Fibroblast of pulmonary artery (primary cell): ENCODE data around the gene FHIT.

Experiments used
- DNase-seq: peaks from one replicate; pipeline ENCODE4 v3.0.0-alpha.2; 2010; ENCODE audit warnings: low read depth
- H3K4me3 ChIP-seq: replicated peaks from 2 replicates; pipeline ENCODE4 v1.5.1; 2011; ENCODE audit warnings: low read depth, mild to moderate bottlenecking, control low read depth, low read length, moderate library complexity
- TF ChIP-seq, protein P1 (sequence below): IDR thresholded peaks from 2 replicates; pipeline ENCODE4 v1.5.1; 2011; ENCODE audit warnings: mild to moderate bottlenecking, control low read depth, low read length, inconsistent platforms; ENCODE audit errors: missing control alignments

Gene FHIT

DNA sequence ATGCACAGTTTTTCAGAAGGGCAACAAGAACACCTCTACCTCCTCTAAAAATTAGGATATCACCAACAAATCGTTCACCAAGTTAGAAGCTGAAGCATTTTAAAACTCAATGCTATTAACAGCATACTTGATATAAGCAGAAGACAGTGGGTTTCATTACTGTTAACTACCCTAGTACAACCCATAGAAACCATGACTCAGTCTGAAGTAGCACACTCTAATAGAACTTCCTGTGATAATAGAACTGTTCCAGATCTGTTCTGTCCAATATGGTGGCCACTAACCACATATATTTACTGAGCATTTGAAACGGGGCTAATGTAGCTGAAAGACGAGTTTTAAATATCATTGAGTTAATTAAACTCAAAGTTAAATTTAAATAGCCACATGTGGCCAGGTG, 1075.6 kb downstream of the FHIT start:
- TF ChIP-seq, protein P1, sequence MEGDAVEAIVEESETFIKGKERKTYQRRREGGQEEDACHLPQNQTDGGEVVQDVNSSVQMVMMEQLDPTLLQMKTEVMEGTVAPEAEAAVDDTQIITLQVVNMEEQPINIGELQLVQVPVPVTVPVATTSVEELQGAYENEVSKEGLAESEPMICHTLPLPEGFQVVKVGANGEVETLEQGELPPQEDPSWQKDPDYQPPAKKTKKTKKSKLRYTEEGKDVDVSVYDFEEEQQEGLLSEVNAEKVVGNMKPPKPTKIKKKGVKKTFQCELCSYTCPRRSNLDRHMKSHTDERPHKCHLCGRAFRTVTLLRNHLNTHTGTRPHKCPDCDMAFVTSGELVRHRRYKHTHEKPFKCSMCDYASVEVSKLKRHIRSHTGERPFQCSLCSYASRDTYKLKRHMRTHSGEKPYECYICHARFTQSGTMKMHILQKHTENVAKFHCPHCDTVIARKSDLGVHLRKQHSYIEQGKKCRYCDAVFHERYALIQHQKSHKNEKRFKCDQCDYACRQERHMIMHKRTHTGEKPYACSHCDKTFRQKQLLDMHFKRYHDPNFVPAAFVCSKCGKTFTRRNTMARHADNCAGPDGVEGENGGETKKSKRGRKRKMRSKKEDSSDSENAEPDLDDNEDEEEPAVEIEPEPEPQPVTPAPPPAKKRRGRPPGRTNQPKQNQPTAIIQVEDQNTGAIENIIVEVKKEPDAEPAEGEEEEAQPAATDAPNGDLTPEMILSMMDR: no peak
- no peak overlapping the region for H3K4me3 ChIP-seq
- DNase-seq: no peak

DNA sequence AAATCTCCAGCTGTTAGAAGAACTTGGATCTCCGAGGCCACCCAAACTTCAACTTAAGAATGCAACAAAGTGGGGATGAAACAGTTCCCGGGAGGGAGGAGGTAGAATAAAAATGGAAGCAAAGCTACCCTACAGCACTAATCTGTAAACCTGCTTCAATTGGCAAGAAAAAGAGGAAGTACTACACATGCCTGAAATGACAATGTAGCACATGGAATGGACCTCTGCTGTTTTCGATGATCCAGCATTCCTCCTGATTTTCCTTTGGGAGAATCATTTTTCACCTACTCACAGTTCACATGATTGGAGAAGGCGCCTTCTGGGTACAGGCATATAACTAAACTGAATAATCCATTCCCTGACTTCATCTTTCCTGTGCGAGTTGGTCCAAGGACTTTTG, 1081.5 kb downstream of the FHIT start:
- DNase-seq: no peak
- TF ChIP-seq, protein P1: no peak
- H3K4me3 ChIP-seq: no peak overlapping the region

DNA sequence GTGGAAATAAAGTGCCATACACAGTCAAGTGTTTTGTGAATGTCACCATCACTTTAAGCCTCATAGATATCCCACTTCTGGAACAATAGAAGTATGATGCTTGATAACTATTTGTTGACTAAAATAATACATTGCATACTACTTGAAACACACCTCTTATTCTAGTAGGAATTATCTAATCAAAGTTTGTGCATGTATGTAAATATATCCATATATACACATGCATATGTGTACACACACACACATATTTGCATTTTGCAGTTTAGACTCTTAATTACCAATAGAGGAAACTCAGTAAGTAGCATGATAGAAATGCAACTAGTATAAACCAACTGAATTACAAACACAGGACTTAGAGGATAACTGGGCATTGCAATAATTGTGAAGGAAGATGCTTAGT, 1084.1 kb downstream of the FHIT start:
- DNase-seq: no peak
- no peak overlapping the region for H3K4me3 ChIP-seq
- TF ChIP-seq, protein P1: no peak

DNA sequence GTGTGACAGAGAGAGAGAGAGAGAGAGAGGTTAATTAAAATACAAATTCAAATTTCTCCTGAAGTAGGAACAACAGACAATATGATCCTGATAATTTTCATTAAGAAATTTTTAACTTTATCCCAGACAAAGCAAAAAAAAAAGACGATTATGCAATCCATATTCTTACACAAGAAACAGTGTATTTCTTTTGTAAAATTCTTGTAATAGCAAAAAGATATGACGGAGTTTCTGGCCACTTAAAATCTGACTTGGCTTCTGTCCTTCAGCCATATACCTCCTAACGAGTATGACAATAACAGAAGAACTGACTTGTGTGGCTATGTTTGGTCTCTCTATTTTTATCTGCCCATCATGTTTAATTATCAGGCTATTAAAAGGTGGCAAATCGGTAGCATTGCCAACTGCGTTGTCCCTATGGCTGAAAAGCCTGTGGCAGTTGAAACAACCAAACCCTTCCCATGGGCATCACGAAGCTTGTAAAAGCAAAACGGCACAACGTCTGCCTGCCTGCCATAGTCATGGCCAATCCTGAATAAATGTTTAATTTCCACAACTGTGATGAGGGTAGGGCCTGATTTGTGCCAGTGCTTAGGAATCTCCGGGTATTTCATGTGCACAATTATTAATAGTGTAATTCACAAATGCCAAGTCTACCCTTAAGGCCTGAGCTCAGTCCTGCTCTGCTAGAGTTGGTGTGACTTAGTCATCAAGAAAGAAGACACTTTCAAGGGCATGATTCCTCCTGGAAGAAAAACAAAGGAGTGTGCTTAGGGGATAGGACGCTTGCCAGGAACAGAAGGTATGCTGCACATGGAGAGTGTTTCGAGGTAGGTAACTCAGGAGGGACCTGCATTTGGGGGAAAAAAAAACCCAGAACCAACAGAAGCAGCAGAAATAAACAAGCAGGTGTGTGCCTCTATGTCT, 1090.2 kb downstream of the FHIT start:
- TF ChIP-seq, protein P1: no peak
- DNase-seq: no peak
- no peak overlapping the region for H3K4me3 ChIP-seq

DNA sequence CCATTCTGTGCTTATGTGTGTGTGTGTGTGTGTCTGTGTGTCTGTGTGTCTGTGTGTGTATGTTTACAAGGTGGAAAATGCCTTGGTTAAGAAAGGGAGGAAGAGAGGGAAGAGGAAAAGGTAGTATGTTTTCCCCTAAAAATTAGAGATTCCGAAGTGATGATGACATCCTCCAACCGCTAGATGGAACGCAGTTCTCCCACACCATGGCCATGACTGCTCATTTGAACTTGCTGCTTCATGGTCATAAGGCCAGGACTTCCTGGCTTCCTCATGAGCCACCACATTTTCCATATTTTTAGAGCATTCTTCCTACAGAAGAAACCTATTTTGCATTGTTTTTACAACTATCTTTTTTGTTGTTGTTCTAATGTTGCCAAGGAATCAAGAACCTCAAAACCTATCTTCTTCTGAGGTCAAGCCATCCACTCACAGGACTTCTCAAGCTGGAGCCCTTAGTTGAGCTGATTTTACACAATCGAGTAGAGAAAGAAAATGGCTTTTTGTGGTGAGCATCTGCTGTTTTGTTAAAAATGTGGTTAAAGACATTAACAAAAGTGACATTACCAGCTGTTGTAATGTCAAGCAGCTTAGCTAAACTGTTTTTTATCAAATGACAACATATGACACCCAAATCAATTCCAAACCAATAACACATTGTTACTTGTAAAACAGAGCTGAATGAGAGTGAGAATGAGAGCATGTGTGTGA, 1091.0 kb downstream of the FHIT start:
- TF ChIP-seq, protein P1: no peak
- DNase-seq: no peak

DNA sequence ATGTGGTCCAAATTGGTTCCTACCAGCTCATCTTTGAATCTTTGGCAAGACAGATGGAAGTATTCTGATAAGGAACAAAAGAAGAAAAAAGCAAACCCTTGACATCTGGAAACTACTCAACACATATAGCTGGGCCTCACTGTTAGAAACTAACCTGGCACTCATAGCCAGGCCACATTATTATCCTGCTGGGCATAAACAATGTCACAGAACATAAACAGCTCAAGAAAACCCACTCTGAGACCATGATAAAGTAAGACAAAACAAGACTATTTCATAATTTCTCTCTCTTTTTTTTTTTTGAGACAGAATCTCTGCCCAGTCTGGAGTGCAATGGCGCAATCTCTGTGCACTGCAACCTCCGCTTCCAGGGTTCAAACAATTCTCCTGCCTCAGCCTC, 1093.2 kb downstream of the FHIT start:
- no peak for DNase-seq
- H3K4me3 ChIP-seq: no peak overlapping the region
- TF ChIP-seq, protein P1: no peak

More for the DNA sequence above, 1091.0 kb downstream of the FHIT start:
- H3K4me3 ChIP-seq: no peak overlapping the region

DNA sequence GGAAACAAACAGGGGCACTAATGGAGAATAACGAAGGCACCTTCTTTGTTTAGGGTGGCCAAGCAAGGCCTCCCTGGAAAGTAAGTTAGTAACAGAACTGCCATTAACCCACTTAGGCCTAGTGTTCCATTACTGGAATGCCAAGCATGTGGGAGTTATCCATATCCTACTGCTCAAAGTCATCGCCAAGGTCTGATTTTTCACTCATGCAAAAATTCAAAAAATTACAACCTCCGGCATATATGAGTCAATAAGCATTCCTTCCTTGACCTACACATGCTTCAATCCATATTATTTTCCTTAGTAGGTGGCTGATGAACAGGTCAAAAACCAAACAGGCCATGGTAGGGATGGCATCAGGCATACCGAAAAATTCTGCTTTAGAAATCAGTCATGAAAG, 1097.2 kb downstream of the FHIT start:
- TF ChIP-seq, protein P1: no peak
- H3K4me3 ChIP-seq: no peak overlapping the region
- DNase-seq: no peak
